ENCODE data around the gene DKK2.
"Not testable (repeated sequence)": the region's sequence is repeated elsewhere in the genome, so short reads cannot be mapped to it uniquely, and the experiment has no call there.

The DKK2 gene

DNA sequence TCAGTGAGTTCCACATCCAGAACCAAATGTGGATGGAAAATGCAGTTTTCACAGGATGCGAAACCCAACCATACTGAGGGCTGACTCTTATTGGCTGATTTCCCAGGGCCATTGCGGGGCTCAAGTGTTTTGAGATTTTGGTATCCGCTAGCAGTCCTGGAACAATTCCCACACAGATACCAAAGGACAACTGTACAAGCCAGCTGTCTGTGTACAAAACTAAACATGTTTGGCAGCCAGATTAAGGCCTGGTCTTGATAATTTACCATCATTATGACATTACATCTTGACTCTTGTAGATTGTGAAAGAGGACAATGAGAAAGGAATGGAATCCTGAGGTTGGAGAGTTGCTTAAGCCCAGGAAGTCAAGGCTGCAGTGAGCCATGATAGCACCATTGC is 121.9 kb downstream of the DKK2 start:
- no peak for TF ChIP-seq EZH2 (IDR thresholded peaks at IDR 0.05; ENCODE audit: borderline replicate concordance, low read length)
- TF ChIP-seq, protein P1, sequence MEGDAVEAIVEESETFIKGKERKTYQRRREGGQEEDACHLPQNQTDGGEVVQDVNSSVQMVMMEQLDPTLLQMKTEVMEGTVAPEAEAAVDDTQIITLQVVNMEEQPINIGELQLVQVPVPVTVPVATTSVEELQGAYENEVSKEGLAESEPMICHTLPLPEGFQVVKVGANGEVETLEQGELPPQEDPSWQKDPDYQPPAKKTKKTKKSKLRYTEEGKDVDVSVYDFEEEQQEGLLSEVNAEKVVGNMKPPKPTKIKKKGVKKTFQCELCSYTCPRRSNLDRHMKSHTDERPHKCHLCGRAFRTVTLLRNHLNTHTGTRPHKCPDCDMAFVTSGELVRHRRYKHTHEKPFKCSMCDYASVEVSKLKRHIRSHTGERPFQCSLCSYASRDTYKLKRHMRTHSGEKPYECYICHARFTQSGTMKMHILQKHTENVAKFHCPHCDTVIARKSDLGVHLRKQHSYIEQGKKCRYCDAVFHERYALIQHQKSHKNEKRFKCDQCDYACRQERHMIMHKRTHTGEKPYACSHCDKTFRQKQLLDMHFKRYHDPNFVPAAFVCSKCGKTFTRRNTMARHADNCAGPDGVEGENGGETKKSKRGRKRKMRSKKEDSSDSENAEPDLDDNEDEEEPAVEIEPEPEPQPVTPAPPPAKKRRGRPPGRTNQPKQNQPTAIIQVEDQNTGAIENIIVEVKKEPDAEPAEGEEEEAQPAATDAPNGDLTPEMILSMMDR (IDR thresholded peaks at IDR 0.05; ENCODE audit: low read length): no peak
- Histone ChIP-seq H3F3A (ENCODE audit: insufficient read depth, low read length) (no peaks in the 10 kb centered on the region), H3K9me3 (ENCODE audit: low read length) (no peaks in the 10 kb centered on the region)

DNA sequence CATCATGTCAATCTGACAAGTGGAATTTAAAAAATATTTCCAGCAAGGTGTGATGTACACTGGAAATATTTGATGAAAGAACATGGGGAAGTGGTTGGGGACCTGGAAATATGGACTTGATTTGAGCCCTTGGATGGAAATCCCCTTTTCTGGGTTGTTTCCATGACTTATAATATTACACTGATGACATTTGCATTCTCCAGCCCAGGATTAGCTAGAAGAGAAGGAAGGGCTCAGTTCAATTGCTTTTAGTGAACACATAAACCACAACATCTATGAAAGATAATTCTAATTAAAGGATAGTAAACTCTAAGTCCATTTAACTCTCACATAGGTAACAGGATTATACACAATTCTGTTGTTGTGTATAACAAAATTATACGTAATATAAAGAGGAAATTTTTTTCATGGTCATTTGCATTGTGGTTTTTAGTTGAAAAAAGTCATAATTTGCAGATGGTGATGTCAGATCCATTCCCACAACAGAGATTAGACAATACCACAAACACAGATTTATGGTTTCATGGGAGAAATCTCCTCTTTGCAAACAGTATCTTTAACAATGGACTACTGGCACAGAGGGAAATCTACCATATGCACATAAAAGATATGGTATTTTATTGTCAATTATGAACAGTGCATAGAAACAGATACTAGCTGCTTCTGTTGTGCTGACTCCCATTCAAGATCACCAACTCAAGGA is 126.5 kb downstream of the DKK2 start:
- TF ChIP-seq EZH2 (IDR thresholded peaks at IDR 0.05; ENCODE audit: borderline replicate concordance, low read length): no peak
- TF ChIP-seq, protein P1 (IDR thresholded peaks at IDR 0.05; ENCODE audit: low read length): no peak
- no peaks in the 10 kb centered on the region for H3K27me3 ChIP-seq (ENCODE audit: insufficient read depth, low read length)
- H3F3A ChIP-seq (ENCODE audit: insufficient read depth, low read length): no peaks in the 10 kb centered on the region
- no peak overlapping the region for H3K4me3 ChIP-seq (ENCODE audit: low read depth, low read length, poor library complexity, severe bottlenecking)
- no peak overlapping the region for H3K4me2 ChIP-seq (ENCODE audit: low read length)
- H3K9me2 ChIP-seq (ENCODE audit: low read depth, low read length): no peaks in the 10 kb centered on the region
- H3K9ac ChIP-seq (ENCODE audit: low read length): no peak overlapping the region
- H2AFZ ChIP-seq (ENCODE audit: low read length): no peak overlapping the region
- H4K20me1 ChIP-seq (ENCODE audit: insufficient read depth, low read length): no peaks in the 10 kb centered on the region
- H3K36me3 ChIP-seq (ENCODE audit: insufficient read depth, low read length): no peaks in the 10 kb centered on the region
- no peaks in the 10 kb centered on the region for H3K4me1 ChIP-seq (ENCODE audit: insufficient read depth, low read length, severe bottlenecking)
- H3K27ac ChIP-seq (ENCODE audit: low read depth, low read length, poor library complexity, severe bottlenecking): no peak overlapping the region
- H3K79me2 ChIP-seq (ENCODE audit: insufficient read depth, low read length): no peaks in the 10 kb centered on the region
- no peaks in the 10 kb centered on the region for H3K9me3 ChIP-seq (ENCODE audit: low read length)

More for the DNA sequence above, 121.9 kb downstream of the DKK2 start:
- no peak overlapping the region for H3K9ac ChIP-seq (ENCODE audit: low read length)
- no peaks in the 10 kb centered on the region for H4K20me1 ChIP-seq (ENCODE audit: insufficient read depth, low read length)
- no peaks in the 10 kb centered on the region for H3K4me1 ChIP-seq (ENCODE audit: insufficient read depth, low read length, severe bottlenecking)
- H3K4me2 ChIP-seq (ENCODE audit: low read length): no peak overlapping the region
- no peaks in the 10 kb centered on the region for H3K27me3 ChIP-seq (ENCODE audit: insufficient read depth, low read length)
- H2AFZ ChIP-seq (ENCODE audit: low read length): no peak overlapping the region
- no peaks in the 10 kb centered on the region for H3K79me2 ChIP-seq (ENCODE audit: insufficient read depth, low read length)
- H3K36me3 ChIP-seq (ENCODE audit: insufficient read depth, low read length): no peaks in the 10 kb centered on the region
- H3K4me3 ChIP-seq (ENCODE audit: low read depth, low read length, poor library complexity, severe bottlenecking): no peak overlapping the region
- H3K27ac ChIP-seq (ENCODE audit: low read depth, low read length, poor library complexity, severe bottlenecking): no peak overlapping the region
- H3K9me2 ChIP-seq (ENCODE audit: low read depth, low read length): no peaks in the 10 kb centered on the region

DNA sequence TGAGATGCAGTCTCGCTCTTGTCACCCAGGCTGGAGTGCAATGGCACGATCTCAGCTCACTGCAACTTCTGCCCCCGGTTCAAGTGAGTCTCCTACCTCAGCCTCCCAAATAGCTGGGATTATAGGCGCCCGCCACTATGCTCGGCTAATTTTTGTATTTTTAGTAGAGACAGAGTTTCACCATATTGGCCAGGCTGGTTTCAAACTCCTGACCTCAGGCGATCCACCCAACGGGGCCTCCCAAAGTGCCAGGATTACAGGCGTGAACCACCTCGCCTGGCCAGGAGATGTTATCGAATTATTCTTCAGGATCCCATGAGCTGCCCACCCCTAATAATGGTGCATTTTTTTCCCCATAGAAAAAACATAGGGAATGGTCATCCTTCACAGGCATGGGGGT is 128.1 kb downstream of the DKK2 start:
- H3K4me3 ChIP-seq (ENCODE audit: low read depth, low read length, poor library complexity, severe bottlenecking); H2AFZ ChIP-seq (ENCODE audit: low read length); H3K9ac ChIP-seq (ENCODE audit: low read length); H3K9me3 ChIP-seq (ENCODE audit: low read length); H3K4me2 ChIP-seq (ENCODE audit: low read length); H4K20me1 ChIP-seq (ENCODE audit: insufficient read depth, low read length); H3K27ac ChIP-seq (ENCODE audit: low read depth, low read length, poor library complexity, severe bottlenecking); H3K36me3 ChIP-seq (ENCODE audit: insufficient read depth, low read length); H3F3A ChIP-seq (ENCODE audit: insufficient read depth, low read length); H3K9me2 ChIP-seq (ENCODE audit: low read depth, low read length); H3K4me1 ChIP-seq (ENCODE audit: insufficient read depth, low read length, severe bottlenecking); H3K79me2 ChIP-seq (ENCODE audit: insufficient read depth, low read length); H3K27me3 ChIP-seq (ENCODE audit: insufficient read depth, low read length): not testable (repeated sequence)

DNA sequence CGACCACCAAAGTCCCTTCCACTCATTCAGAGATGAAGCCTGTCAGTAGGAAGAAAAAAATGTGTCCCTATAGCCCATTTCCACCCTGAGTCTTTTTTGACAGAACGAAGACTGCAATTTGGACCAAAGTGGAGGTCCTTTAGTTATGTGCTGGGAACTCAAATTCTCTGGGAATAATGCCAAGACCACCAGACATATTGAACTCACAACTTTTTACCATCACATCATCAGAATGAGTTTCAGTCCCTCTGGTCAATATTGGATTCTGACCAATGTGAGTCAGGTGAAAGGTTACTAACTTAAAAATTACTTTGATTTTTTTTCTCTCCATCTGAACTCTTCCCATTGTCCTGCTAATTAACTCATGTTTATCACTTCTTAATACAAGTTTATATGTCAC is 128.9 kb downstream of the DKK2 start:
- Histone ChIP-seq H3K4me2 (ENCODE audit: low read length) (no peak overlapping the region), H3K9ac (ENCODE audit: low read length) (no peak overlapping the region)

More for the DNA sequence above, 128.9 kb downstream of the DKK2 start:
- Histone ChIP-seq H3K9me3 (ENCODE audit: low read length) (no peaks in the 10 kb centered on the region), H3K27me3 (ENCODE audit: insufficient read depth, low read length) (no peaks in the 10 kb centered on the region), H3K4me1 (ENCODE audit: insufficient read depth, low read length, severe bottlenecking) (no peaks in the 10 kb centered on the region), H3K79me2 (ENCODE audit: insufficient read depth, low read length) (no peaks in the 10 kb centered on the region), H3K4me3 (ENCODE audit: low read depth, low read length, poor library complexity, severe bottlenecking) (no peak overlapping the region), H4K20me1 (ENCODE audit: insufficient read depth, low read length) (no peaks in the 10 kb centered on the region), H3K27ac (ENCODE audit: low read depth, low read length, poor library complexity, severe bottlenecking) (no peak overlapping the region), H2AFZ (ENCODE audit: low read length) (no peak overlapping the region), H3K9me2 (ENCODE audit: low read depth, low read length) (no peaks in the 10 kb centered on the region), H3K36me3 (ENCODE audit: insufficient read depth, low read length) (no peaks in the 10 kb centered on the region), H3F3A (ENCODE audit: insufficient read depth, low read length) (no peaks in the 10 kb centered on the region)
- TF ChIP-seq, protein P1 (IDR thresholded peaks at IDR 0.05; ENCODE audit: low read length): no peak
- TF ChIP-seq EZH2 (IDR thresholded peaks at IDR 0.05; ENCODE audit: borderline replicate concordance, low read length): no peak
